B cell (primary cell): ENCODE results near the gene LRTM2.

ENCODE experiments used
- CTCF ChIP-seq: fragments of 200-600 bp; IDR thresholded peaks from one replicate; pipeline ENCODE4 v1.8.0; 2022; ENCODE audit warnings: antibody characterized with exemption, mild to moderate bottlenecking
- EZH2 ChIP-seq: IDR thresholded peaks from 2 replicates; pipeline ENCODE4 v1.6.1; 2012; ENCODE audit warnings: borderline replicate concordance, low read depth, mild to moderate bottlenecking, moderate library complexity, low read length; ENCODE audit not compliant: insufficient read depth, poor library complexity, severe bottlenecking

DNA sequence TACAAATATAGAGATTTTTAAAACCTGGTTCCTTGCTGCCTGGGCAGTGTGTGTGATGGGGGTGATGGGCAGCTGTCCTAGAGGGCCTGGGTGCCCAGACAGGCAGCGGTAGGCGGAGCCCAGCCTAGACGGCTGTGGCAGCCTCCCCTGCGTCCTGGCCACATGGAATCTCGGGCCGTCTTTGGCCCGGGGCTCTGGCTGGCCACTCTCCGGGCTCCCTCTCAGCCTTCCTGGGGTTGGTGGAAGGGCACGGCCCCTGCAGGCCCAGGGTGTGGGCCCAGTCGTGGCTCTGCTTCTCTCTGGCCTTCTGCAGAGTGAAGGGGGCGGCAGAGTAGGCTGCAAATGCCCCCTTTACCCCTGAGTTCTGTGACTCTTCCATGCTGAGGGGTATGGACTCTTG, 2.3 kb downstream of the LRTM2 start:
- no peak for TF ChIP-seq CTCF
- no peak for TF ChIP-seq EZH2
